HG02623 (cell line): Measurements from ENCODE around the gene MBOAT1.
"Not testable (repeated sequence)": the region's sequence is repeated elsewhere in the genome, so short reads cannot be mapped to it uniquely, and the experiment has no call there.

Experiments used
- ATAC-seq: cut with Tn5 transposase; IDR thresholded peaks from one replicate; pipeline ENCODE4 v1.9.1; 2021; ENCODE audit warnings: moderate library complexity; ENCODE audit not compliant: unreplicated experiment

The MBOAT1 gene

GRCh38 chr6:20142866-20143265 lies 69.4 kb downstream of the MBOAT1 start:
- ATAC-seq: no peak

DNA sequence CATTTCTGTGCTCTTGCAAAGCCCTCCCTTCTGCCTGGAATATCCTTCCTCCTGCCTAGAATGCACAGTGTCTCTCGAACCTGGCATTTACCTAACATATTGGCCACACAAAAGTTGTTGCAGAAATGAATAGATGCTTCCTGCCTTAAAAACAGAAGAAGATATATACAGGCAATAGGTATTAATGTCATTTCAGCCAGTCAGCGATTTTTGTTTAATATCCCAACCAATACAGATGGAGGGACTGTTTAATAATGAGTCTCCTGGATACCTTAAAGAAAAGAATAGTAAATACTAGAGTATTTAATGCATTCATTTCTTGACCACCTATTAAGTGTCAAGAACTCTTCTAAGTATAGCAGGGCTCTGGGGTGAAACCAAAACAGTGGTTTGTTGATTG lies 70.3 kb downstream of the MBOAT1 start:
- no peak for ATAC-seq

DNA sequence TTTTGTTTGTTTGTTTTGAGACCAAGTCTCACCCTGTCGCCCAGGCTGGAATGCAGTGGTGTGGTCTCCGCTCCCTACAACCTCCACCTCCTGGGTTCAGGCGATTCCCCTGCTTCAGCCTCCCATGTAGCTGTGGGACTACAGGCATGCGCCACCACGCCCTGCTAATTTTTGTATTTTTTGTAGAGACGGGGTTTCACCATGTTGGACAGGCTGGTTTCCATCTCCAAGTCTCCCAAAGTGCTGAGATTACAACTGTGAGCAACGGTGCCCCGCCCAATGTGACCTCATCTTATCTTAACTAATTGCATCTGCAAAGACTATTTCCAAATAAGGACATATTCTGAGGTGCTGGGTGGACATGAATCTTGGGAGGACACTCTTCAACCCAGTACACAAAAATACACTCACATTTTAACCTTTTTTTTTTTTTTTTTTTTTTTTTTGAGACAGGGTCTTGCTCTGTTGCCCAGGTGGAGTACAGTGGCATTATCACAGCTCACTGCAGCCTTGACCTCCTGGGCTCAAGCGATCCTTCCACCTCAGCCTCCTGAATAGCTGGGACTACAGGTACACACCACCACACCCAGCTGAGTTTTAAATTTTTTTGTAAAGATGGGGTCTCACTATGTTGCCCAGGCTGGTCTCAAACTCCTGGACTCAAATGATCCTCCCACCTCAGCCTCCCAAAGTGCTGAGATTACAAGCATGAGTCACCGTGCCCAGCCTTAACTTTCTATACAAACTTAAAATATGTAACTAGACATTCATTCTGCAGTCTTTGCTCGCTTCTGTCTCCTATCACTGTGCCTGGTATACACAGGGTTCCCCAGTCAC lies 72.9 kb downstream of the MBOAT1 start:
- ATAC-seq: not testable (repeated sequence)

DNA sequence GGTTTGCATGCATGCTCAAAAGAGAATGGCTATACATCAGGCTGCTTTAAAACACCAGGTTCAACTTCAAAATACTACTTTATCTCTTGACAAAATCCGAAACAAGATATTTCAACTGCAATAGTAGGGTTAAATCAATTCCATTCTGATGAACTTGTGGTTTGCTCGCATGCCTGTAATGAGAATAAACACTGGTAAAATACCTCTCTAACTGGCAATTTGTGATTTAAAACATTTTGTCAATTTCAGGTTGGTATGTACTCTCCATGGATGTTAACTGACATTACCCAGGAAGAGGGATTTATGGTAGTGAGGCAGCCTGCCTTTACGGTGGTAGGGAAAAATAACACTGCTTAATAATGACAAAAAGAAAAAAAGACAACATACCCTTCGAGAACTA lies 74.4 kb downstream of the MBOAT1 start:
- ATAC-seq: no peak

- ATAC-seq: no peak
Observed at GRCh38 chr6:20137240-20137639, 75.0 kb downstream of the MBOAT1 start.

GRCh38 chr6:20135677-20136268 lies 76.5 kb downstream of the MBOAT1 start:
- ATAC-seq: no peak

- ATAC-seq: no peak
Observed at GRCh38 chr6:20134613-20135012, 77.7 kb downstream of the MBOAT1 start.

- ATAC-seq: no peak
Observed at GRCh38 chr6:20129290-20130088, 82.8 kb downstream of the MBOAT1 start.

DNA sequence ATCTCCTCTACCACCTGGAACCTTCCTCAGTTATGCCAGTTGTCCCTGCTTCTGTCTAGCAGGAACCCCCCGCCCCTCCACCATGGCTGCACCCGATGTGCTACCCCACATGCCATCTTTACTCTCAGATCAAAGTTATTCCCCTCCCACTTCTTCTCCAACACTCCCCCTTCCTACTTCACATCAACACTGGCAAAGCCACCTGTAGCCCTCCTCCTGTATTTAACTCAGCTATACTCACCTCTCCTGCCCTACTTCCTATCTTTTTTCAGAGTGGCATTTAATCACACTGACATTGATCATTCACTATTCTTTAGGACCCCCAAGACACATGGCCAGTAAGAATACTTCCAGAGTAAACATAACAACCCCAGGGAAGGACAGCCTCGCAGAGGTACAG lies 84.3 kb downstream of the MBOAT1 start:
- ATAC-seq: no peak

DNA sequence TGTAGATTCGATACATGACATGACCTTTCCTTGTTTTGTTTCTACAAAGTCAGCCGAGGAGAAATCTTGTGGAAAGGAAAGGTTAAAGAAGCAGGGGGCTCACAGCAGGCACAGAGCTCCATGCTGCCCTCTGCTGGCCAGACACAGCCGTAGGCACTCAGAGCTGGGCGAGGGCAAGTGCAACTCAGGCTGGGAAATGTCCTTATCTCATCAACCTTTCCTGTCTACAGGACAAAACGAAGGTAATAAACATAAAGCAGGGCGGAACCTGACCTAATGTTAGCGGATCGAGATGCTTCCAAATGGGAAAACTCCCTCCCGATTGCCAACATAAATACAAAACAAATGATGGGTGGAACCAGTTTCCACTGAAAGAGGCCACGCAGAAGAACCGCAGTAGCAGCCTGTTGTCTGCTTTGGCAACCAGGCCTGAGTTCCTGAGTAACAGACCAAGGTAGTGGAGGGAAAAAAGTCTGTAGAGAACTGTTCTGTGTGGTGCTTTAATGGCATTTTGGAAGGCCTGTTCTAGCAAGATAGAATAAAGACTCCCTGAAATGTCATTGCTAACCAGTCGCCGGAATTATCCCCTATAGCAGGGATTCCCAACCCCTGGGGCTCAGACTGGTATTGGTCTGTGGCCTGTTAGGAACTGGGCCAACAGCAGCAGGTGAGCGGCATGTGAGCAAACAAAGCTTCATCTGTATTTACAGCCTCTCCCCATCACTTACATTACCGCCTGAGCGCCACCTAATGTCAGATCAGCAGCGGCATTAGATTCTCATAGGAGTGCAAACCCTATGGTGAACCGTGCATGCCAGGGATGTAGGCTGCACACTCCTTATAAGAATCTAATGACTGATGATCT lies 85.2 kb downstream of the MBOAT1 start:
- ATAC-seq: peak; percentile 77

DNA sequence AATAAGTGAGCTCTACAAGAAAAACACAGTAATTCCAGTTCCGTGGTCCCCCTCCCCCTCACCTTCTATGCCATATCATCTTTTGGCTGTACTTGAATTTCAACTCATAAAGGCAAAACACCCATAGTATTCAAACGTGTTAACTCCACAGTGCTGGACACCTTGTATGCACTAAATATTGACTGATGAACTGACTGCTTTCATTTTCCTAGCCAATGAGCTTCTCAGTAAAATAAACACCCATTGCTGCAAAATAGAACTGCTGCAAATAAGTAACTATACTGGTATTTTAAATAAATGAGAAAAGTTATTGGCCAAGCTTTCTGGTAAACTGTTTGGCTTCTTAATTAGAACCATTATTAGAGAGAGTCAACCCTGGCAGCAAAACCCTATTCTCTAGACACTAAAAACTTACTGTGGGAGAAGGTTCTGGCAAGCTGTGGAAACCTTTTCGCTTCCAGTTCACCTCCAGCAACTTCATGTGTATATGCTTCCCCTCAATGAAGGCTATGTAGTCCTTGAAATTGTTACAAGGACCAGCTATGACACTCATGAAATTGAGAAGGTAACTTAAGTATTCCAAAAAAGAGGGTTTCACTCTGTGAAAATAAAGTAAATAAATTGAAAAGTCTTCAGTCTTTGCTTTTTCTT lies 86.0 kb downstream of the MBOAT1 start:
- ATAC-seq: no peak

DNA sequence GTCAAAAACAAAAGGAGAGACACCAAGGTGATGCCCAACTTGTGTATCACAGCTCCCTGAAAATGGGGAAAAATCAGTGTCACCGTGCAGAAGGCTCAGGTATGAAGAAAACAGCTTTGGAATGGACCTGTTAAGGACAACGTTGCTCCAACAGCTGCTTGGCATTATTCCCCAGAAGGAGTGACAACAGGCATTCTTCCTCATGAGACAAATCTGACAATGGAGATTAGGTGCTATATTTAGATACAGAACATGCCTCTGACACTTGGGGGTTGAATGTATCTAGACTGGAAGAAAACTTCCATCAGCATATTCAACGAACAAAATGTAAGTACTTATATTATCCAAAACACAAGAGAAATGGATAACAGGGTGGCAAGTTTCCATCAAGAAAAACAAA lies 87.7 kb downstream of the MBOAT1 start:
- no peak for ATAC-seq

DNA sequence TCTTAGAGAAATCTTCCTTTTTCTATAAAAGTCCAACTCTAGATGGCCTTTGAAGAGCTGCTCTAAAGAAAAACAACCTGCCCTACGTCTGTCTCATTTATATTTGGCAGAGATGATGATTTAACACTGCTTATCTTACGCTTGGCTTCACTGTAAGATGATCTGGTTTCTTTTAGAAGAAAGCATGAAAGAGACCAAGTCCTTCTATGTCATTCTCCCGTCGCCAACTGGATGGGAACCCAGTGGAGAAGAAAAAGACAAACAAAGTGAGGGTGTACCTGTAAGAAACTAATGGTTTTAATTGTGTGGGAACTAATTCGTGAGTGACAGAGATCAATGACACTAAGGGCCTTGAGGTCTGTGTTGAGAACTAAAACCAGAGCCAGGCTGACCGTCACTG lies 92.8 kb downstream of the MBOAT1 start:
- ATAC-seq: no peak

GRCh38 chr6:20118892-20119291 lies 93.4 kb downstream of the MBOAT1 start:
- no peak for ATAC-seq

GRCh38 chr6:20117474-20117873 lies 94.8 kb downstream of the MBOAT1 start:
- peak; percentile 78 for ATAC-seq

- no peak for ATAC-seq
Observed at GRCh38 chr6:20116792-20117191, 95.5 kb downstream of the MBOAT1 start.

GRCh38 chr6:20115246-20115980 lies 96.9 kb downstream of the MBOAT1 start:
- no peak for ATAC-seq

DNA sequence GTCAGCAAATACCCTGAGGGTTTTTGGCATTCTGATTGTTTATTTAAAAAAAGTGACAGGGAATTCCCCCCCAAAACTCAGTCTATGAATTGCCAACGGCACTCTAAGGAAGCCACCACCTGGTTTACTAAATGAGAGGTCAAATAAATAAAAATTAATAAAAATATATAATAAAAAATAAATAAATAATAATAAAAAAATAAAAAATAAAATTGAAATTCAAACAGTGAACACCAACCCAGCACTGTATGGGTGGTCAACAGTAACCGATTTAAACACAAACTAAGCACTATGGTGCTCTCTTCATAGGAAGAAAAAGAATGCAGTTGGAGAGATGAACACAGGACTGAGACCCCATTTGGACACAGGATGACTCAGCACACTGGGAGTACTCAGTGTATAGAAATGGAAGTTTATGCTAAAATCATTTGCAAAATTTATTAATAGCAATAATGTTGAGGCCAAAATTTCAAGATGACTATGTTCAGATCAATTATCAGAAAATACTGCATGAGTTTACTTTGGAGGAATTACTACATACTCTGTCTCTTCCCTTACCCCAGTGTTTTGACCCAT lies 98.5 kb downstream of the MBOAT1 start:
- ATAC-seq: no peak

DNA sequence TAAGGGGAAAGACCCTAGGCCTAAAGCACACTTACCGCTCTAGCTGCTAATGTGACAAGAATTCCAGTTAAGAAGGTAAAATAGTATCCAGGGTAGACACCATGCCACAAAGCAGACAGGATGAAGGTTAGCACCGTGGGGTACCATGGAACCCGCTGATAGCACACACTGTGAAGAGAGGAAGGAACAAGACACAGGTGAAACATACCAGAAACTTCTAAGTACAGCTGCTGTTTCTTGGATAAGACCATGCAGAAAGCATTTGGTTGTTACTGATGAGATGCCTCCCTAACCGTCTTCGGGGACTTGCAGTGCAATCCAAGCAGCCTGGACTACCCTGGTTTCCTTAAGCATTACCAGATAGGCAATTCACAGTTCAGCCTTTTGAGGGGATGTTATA lies 99.4 kb downstream of the MBOAT1 start:
- no peak for ATAC-seq
